ENCODE measurements around the gene CCDC184. TPM values are rescaled to one million over a fixed set of nuclear protein-coding genes. Genes with fewer than 3 reads are reported as not detected.
"Not testable (repeated sequence)": the region's sequence is repeated elsewhere in the genome, so short reads cannot be mapped to it uniquely, and the experiment has no call there.

Gene CCDC184
- total RNA-seq, 1 donor from 2014 or later, result 0.32 TPM

DNA sequence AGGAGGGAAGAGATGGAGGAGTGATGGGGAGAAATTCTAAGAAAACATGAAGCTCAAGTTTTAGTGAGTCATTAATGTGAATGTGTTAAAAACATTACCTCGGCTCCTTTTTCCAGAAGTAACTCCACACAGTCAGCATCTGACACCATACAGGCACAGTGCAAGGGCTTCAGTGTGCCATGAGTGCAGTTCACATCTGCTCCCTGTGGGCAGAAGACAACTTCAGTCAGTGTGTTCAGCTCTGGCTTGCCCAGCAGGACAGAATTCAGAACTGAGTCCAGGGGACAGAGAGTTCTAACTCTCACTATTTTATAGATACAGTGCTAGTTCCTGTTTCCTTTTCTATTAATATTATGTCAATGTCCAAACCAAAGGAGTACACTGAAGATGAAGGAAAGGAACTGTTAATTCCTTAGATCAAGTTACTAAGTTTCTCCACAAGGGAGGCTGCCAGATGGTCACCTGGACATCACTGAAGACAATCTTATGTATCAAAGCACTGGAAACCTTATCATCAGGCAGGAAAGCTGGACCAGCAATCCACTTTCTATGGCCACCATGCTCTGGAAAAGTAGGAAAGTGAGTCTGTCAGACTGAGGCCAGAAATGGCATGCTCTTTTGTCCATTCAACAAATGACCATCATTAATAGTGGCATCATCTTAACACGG, 32.2 kb upstream of the CCDC184 start:
- no peak overlapping the region for H3K27ac Mint-ChIP-seq (ENCODE audit: unreplicated experiment)

DNA sequence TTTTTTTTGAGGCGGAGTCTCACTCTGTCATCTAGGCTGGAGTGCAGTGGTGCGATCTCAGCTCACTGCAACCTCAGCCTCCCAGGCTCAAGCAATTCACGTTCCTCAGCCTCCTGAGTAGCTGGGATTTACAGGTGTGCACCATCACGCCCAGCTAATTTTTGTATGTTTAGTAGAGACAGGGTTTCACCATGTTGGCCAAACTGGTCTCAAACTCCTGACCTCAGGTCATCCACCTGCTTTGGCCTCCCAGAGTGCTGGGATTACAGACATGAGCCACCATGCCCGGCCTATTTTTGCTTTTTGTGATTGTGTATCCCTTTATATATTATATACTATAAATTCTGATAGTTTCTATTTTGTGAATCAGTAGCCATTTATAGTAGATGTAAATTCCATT, 27.7 kb upstream of the CCDC184 start:
- peaks cover 16% of the 10 kb centered on the region for H3K4me1 Mint-ChIP-seq (ENCODE audit: unreplicated experiment)
- H3K27me3 Mint-ChIP-seq (ENCODE audit: unreplicated experiment); H3K27ac Mint-ChIP-seq (ENCODE audit: unreplicated experiment); H3K9me3 Mint-ChIP-seq (ENCODE audit: unreplicated experiment); DNase-seq (ENCODE audit: extremely low spot score, unreplicated experiment): not testable (repeated sequence)
- peak overlapping the region; percentile 93 for H3K4me3 Mint-ChIP-seq (ENCODE audit: unreplicated experiment)
- H3K36me3 Mint-ChIP-seq (ENCODE audit: unreplicated experiment), result peaks cover 16% of the 10 kb centered on the region

More for the DNA sequence above, 32.2 kb upstream of the CCDC184 start:
- no peak overlapping the region for H3K4me3 Mint-ChIP-seq (ENCODE audit: unreplicated experiment)
- H3K4me1 Mint-ChIP-seq (ENCODE audit: unreplicated experiment), result peaks cover 7% of the 10 kb centered on the region
- H3K36me3 Mint-ChIP-seq (ENCODE audit: unreplicated experiment), result peaks cover 46% of the 10 kb centered on the region
- no peaks in the 10 kb centered on the region for H3K27me3 Mint-ChIP-seq (ENCODE audit: unreplicated experiment)
- TF ChIP-seq, protein P1, sequence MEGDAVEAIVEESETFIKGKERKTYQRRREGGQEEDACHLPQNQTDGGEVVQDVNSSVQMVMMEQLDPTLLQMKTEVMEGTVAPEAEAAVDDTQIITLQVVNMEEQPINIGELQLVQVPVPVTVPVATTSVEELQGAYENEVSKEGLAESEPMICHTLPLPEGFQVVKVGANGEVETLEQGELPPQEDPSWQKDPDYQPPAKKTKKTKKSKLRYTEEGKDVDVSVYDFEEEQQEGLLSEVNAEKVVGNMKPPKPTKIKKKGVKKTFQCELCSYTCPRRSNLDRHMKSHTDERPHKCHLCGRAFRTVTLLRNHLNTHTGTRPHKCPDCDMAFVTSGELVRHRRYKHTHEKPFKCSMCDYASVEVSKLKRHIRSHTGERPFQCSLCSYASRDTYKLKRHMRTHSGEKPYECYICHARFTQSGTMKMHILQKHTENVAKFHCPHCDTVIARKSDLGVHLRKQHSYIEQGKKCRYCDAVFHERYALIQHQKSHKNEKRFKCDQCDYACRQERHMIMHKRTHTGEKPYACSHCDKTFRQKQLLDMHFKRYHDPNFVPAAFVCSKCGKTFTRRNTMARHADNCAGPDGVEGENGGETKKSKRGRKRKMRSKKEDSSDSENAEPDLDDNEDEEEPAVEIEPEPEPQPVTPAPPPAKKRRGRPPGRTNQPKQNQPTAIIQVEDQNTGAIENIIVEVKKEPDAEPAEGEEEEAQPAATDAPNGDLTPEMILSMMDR (IDR thresholded peaks at IDR 0.05), result no peak
- DNase-seq (ENCODE audit: extremely low spot score, unreplicated experiment), result no peak
- H3K9me3 Mint-ChIP-seq (ENCODE audit: unreplicated experiment), result no peaks in the 10 kb centered on the region

DNA sequence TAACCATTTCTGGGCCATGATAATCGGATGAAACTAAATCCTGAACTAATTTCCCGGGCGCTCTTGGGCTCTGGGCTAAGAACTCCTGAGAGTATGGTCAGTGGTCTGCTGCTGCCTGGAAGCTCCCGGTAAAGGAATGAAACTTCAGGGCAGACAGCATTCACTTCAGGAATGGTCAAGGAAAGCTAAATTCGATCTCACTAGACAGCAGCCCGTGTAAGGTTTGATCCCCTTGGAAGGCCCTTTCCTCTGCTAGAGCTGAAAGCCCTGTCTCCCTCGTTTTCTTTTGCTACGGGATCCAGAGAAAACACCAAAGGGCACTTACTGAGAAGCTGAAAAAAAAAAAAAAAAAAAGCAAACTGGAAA, 26.8 kb upstream of the CCDC184 start:
- H3K4me3 Mint-ChIP-seq (ENCODE audit: unreplicated experiment), result peak overlapping the region; percentile 93
- H3K9me3 Mint-ChIP-seq (ENCODE audit: unreplicated experiment), result no peaks in the 10 kb centered on the region
- peaks cover 16% of the 10 kb centered on the region for H3K4me1 Mint-ChIP-seq (ENCODE audit: unreplicated experiment)
- H3K27me3 Mint-ChIP-seq (ENCODE audit: unreplicated experiment), result peaks cover 14% of the 10 kb centered on the region
- TF ChIP-seq, protein P1 (IDR thresholded peaks at IDR 0.05), result no peak
- no peak for DNase-seq (ENCODE audit: extremely low spot score, unreplicated experiment)
- peaks cover 15% of the 10 kb centered on the region for H3K36me3 Mint-ChIP-seq (ENCODE audit: unreplicated experiment)
- H3K27ac Mint-ChIP-seq (ENCODE audit: unreplicated experiment), result peak overlapping the region; percentile 84

DNA sequence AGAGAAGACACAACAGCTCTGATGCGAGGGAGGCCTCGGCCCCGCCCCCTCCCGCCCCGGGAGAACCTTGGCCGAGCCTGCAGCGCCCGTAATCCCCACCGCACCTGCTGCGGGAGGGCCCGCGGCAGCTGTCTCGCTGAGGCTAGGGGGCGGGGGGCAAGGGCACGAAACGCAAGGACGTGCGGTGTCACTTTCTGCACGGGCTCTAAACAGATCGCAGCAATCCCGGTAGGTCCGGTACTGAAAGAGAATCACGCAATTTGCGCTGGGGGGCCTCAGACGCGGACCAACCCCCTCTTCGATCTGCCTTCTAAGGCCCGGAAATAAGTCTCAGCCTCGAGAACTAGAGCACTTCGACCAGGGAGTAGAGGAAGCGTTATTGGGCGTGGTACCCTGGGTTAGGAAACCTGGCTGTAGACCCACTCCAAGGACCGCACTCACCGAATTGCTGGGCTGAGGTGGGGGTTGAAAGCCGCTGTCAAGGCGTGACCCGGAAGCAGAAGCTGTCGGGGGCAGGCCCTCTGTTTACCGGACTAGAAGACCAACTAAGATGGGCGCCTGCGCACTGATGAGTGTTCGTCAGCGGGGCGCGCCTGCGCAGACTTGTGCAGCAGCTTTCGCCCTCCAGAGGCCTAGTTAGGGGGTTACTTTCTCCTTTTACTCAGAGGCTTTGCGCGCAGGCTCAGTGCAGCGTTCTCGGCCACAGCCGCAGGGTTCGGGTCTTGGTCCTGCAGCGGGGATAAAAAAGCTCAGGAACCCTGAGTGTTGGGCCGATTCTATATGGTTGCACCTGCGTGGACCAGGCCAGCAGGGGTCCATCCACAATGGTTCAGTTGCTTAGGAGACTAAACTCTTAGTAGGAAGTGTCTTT, 26.2 kb upstream of the CCDC184 start, which contains the start of gene ASB8:
Gene ASB8, minus strand, starts transcription at position 498 of the 871 bp plus-strand sequence. CDS start 4,019 bp downstream, outside the sequence.
- H3K4me1 Mint-ChIP-seq (ENCODE audit: unreplicated experiment), result peaks cover 16% of the 10 kb centered on the region
- H3K27me3 Mint-ChIP-seq (ENCODE audit: unreplicated experiment), result peaks cover 19% of the 10 kb centered on the region
- peak within 1 kb of the TSS; percentile 84 for H3K27ac Mint-ChIP-seq (ENCODE audit: unreplicated experiment)
- H3K4me3 Mint-ChIP-seq (ENCODE audit: unreplicated experiment), result peak within 1 kb of the TSS; percentile 93
- H3K9me3 Mint-ChIP-seq (ENCODE audit: unreplicated experiment), result no peaks in the 10 kb centered on the region
- TF ChIP-seq, protein P1 (IDR thresholded peaks at IDR 0.05), result peak; percentile 51
- peak; percentile 99 for DNase-seq (ENCODE audit: extremely low spot score, unreplicated experiment)
- peaks cover 12% of the 10 kb centered on the region for H3K36me3 Mint-ChIP-seq (ENCODE audit: unreplicated experiment)

DNA sequence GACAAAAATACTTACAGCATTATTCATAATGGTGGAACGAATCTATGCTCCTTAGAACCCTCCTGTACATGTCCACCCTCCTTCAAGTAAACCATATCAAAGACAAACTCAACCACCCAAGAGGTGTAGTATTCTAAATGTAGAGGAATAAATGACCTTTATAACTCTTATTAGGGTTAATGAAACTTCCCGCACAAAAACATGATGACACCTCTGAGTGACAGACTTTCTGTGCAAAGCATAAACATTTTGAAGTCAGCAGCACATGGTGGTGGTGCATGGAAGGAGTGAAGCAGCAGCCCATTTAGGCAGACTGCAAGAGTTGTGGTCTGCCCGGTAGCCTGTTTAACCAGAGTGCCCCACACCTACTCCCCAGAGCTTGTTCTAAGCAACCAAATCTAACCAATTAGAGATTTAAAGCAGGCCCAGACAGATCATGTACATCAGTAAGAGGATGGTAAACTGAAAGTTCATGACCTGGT, 25.5 kb upstream of the CCDC184 start:
- Mint-ChIP-seq H3K36me3 (ENCODE audit: unreplicated experiment) (peaks cover 8% of the 10 kb centered on the region), H3K27ac (ENCODE audit: unreplicated experiment) (peak overlapping the region; percentile 84), H3K4me1 (ENCODE audit: unreplicated experiment) (peaks cover 16% of the 10 kb centered on the region), H3K4me3 (ENCODE audit: unreplicated experiment) (peak overlapping the region; percentile 93), H3K27me3 (ENCODE audit: unreplicated experiment) (peaks cover 23% of the 10 kb centered on the region), H3K9me3 (ENCODE audit: unreplicated experiment) (no peaks in the 10 kb centered on the region)
- TF ChIP-seq, protein P1 (IDR thresholded peaks at IDR 0.05), result no peak
- no peak for DNase-seq (ENCODE audit: extremely low spot score, unreplicated experiment)
